HEK293T (cell line): ENCODE measurements around the gene PSG5.
"Not testable (repeated sequence)": the region's sequence is repeated elsewhere in the genome, so short reads cannot be mapped to it uniquely, and the experiment has no call there.

Experiments
- FOXM1 ChIP-seq: fragments of 450-650 bp; IDR thresholded peaks from 2 replicates; pipeline ENCODE4 v1.6.1; 2017; ENCODE audit warnings: mild to moderate bottlenecking, borderline replicate concordance
- SP1 ChIP-seq: fragments of 450-650 bp; IDR thresholded peaks from 2 replicates; pipeline ENCODE4 v1.6.1; 2017

GRCh38 chr19:43162261-43162660, 24.1 kb downstream of the PSG5 start:
- TF ChIP-seq SP1, FOXM1: not testable (repeated sequence)
